ENCODE results near the gene SPATS2. TPM values are rescaled to one million over a fixed set of nuclear protein-coding genes. Genes with fewer than 3 reads are reported as not detected.

Gene SPATS2
- total RNA-seq, 1 experiment from 2014 or later = 56.3 TPM

DNA sequence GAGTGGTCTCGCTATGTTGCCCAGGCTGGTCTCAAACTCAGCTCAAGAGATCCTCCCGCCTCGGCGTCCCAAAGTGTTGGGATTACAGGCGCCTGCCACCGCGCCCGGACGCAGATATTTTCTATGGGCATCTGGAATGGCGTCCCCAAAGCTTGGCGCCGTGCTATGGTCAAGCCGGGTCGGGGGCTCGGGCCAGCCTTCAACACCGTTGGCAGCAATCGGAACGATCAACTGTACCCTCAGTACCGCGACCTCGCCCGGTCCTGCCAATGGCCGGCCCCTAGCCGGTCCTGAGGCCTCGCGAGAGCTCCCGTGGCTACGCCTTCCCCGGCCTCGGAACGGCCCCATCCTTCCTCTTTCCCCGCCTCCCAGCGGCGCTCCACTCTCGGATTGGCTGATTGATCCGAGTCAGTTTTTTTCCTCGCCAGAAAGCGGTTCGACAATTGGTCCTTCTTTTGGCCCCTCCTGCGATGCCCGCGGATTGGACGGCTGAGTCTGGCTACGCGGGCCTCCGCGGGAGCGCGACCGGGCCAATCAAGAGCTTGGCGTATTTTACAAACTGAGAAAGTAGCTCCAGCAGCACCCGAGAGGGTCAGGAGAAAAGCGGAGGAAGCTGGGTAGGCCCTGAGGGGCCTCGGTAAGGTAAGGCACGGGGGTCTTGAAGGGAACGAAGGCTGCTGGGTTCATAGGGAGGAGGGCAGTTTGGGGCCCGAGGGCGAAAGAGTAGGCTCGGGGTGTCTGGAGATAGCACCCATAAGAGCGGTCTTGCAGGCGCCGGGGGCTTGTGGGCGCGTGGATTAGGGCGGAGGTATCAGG is 44.3 kb upstream of the SPATS2 start, which contains the start of gene TROAP:
Gene TROAP, plus strand, starts transcription at position 548 of the 816 bp plus-strand sequence. CDS start 354 bp downstream, outside the sequence.
- Histone ChIP-seq H3K27ac (ENCODE audit: low read length) (peak within 1 kb of the TSS; percentile 90), H3K9me3 (ENCODE audit: control insufficient read depth, insufficient read depth, low read depth, low read length) (no peaks in the 10 kb centered on the region), H3K36me3 (ENCODE audit: control insufficient read depth, insufficient read depth, low read length) (peaks cover 9% of the 10 kb centered on the region), H3K4me3 (ENCODE audit: low read depth in 2 of 2, low read length in 2 of 2) (peak within 1 kb of the TSS; percentile 82 to 98), H3K27me3 (ENCODE audit: control insufficient read depth, insufficient read depth, low read length) (no peaks in the 10 kb centered on the region), H3K4me1 (ENCODE audit: control insufficient read depth, insufficient read depth, low read length) (peaks cover 5% of the 10 kb centered on the region; the same call in 1 of the 2 replicates)
- intact Hi-C loops (cut with micrococcal nuclease; ENCODE audit: unreplicated experiment) = no loop called here
- ATAC-seq = peak; percentile 99
- in situ Hi-C loops (cut with HindIII; ENCODE audit: low pct_unique_long_range_greater_than_20kb, low sequenced_read_pairs) = no loop called here
- CTCF ChIA-PET = interaction anchor here (1.0 to 2.7 kb wide), 5 partner anchors 9 to 26 kb away, joined by 3 to 11 read pairs (median 3); no protein-coding TSS in a partner anchor
- POLR2A ChIA-PET = interaction anchor here (0.5 to 0.6 kb wide), 2 partner anchors 44 kb away, joined by 4 to 5 read pairs; partner anchors contain the start of gene SPATS2
- BruUV-seq (replicated peaks) = no TSS peak
- TF ChIP-seq, protein P1, sequence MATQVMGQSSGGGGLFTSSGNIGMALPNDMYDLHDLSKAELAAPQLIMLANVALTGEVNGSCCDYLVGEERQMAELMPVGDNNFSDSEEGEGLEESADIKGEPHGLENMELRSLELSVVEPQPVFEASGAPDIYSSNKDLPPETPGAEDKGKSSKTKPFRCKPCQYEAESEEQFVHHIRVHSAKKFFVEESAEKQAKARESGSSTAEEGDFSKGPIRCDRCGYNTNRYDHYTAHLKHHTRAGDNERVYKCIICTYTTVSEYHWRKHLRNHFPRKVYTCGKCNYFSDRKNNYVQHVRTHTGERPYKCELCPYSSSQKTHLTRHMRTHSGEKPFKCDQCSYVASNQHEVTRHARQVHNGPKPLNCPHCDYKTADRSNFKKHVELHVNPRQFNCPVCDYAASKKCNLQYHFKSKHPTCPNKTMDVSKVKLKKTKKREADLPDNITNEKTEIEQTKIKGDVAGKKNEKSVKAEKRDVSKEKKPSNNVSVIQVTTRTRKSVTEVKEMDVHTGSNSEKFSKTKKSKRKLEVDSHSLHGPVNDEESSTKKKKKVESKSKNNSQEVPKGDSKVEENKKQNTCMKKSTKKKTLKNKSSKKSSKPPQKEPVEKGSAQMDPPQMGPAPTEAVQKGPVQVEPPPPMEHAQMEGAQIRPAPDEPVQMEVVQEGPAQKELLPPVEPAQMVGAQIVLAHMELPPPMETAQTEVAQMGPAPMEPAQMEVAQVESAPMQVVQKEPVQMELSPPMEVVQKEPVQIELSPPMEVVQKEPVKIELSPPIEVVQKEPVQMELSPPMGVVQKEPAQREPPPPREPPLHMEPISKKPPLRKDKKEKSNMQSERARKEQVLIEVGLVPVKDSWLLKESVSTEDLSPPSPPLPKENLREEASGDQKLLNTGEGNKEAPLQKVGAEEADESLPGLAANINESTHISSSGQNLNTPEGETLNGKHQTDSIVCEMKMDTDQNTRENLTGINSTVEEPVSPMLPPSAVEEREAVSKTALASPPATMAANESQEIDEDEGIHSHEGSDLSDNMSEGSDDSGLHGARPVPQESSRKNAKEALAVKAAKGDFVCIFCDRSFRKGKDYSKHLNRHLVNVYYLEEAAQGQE (IDR thresholded peaks at IDR 0.05; ENCODE audit: insufficient read depth in 1 of 2, low read depth in 2 of 2, low read length in 1 of 2) = no peak
- no peak for TF ChIP-seq TCF7L2 (IDR thresholded peaks at IDR 0.05; ENCODE audit: low read depth, low read length)
- TF ChIP-seq POLR2AphosphoS5 (IDR thresholded peaks at IDR 0.05; ENCODE audit: low read depth, low read length) = peak; percentile 80
- peak; percentile 96 for TF ChIP-seq SIN3A (IDR thresholded peaks at IDR 0.05; ENCODE audit: borderline replicate concordance, insufficient read depth, low read depth, low read length)
- no peak for TF ChIP-seq CTCF (IDR thresholded peaks at IDR 0.05)
- peak; percentile 98 for DNase-seq (ENCODE audit: low read depth, low spot score)

DNA sequence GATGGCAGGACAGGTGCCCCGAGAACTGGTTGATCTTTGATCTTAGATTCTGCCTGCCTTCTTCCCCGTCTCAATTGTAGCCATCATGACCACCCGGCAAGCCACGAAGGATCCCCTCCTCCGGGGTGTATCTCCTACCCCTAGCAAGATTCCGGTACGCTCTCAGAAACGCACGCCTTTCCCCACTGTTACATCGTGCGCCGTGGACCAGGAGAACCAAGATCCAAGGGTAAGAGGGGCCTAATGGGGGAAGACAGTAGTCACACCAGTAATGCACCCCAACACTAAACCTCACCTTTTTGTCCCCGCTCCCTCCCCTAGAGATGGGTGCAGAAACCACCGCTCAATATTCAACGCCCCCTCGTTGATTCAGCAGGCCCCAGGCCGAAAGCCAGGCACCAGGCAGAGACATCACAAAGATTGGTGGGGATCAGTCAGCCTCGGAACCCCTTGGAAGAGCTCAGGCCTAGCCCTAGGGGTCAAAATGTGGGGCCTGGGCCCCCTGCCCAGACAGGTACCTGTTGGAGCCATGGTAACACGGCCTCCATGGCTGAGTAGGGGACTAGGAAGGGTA is 43.7 kb upstream of the SPATS2 start:
- peak overlapping the region; percentile 82 to 98 for H3K4me3 ChIP-seq (ENCODE audit: low read depth in 2 of 2, low read length in 2 of 2)
- no peaks in the 10 kb centered on the region for H3K27me3 ChIP-seq (ENCODE audit: control insufficient read depth, insufficient read depth, low read length)
- TSS peak; percentile 93 for BruUV-seq (replicated peaks)
- H3K36me3 ChIP-seq (ENCODE audit: control insufficient read depth, insufficient read depth, low read length) = peaks cover 9% of the 10 kb centered on the region
- ATAC-seq = no peak
- DNase-seq (ENCODE audit: low read depth, low spot score) = no peak
- peaks cover 5% of the 10 kb centered on the region; the same call in 1 of the 2 replicates for H3K4me1 ChIP-seq (ENCODE audit: control insufficient read depth, insufficient read depth, low read length)
- POLR2A ChIA-PET = interaction anchor here (0.6 kb wide), 1 partner anchor 43 kb away, joined by 4 read pairs; the partner anchor contains the start of gene SPATS2
- in situ Hi-C loops (cut with HindIII; ENCODE audit: low pct_unique_long_range_greater_than_20kb, low sequenced_read_pairs) = no loop called here
- CTCF ChIA-PET = interaction anchor here (1.1 to 2.7 kb wide), 4 partner anchors 8 to 26 kb away, joined by 3 to 11 read pairs (median 6); no protein-coding TSS in a partner anchor
- no peaks in the 10 kb centered on the region for H3K9me3 ChIP-seq (ENCODE audit: control insufficient read depth, insufficient read depth, low read depth, low read length)
- H3K27ac ChIP-seq (ENCODE audit: low read length) = peak overlapping the region; percentile 87
- intact Hi-C loops (cut with micrococcal nuclease; ENCODE audit: unreplicated experiment) = no loop called here
- TF ChIP-seq, protein P1 (IDR thresholded peaks at IDR 0.05; ENCODE audit: insufficient read depth in 1 of 2, low read depth in 2 of 2, low read length in 1 of 2) = no peak
- TF ChIP-seq POLR2AphosphoS5 (IDR thresholded peaks at IDR 0.05; ENCODE audit: low read depth, low read length) = no peak
- TF ChIP-seq TCF7L2 (IDR thresholded peaks at IDR 0.05; ENCODE audit: low read depth, low read length) = no peak
- TF ChIP-seq CTCF (IDR thresholded peaks at IDR 0.05) = no peak
- TF ChIP-seq SIN3A (IDR thresholded peaks at IDR 0.05; ENCODE audit: borderline replicate concordance, insufficient read depth, low read depth, low read length) = no peak

All from Panc1 (cell line).